HG03280 (cell line): ENCODE measurements around the gene NMNAT2.

Experiments
- ATAC-seq: cut with Tn5 transposase; IDR thresholded peaks from one replicate; pipeline ENCODE4 v1.9.1; 2021; ENCODE audit warnings: mild to moderate bottlenecking, moderate library complexity; ENCODE audit not compliant: unreplicated experiment

NMNAT2 gene

DNA sequence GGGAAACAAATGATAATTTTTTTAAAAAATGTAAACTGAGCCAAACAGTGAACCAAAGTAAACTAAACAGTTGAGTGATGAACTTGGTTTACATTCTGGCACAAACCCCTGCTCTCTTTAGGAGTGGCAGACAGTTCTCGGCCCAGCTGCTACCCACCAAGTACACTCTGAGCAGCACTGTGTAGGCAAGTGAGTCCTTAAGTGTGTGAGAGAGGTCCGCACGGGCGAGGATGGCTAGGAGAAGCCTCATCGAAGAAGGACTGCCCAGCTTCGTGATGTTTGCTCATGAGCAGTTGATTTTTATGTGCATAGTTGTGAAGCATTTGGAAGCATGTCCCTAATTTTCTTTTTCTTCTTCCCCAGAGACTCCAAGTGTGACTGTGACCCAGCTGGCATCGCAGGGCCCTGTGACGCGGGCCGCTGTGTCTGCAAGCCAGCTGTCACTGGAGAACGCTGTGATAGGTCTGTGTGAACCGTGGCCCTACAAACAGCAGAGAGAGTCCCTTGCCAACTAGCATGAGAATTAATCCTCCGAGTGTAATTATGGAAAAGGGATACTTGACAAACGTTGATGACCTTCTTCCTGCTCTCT lies 200.1 kb downstream of the NMNAT2 start:
- no peak for ATAC-seq

DNA sequence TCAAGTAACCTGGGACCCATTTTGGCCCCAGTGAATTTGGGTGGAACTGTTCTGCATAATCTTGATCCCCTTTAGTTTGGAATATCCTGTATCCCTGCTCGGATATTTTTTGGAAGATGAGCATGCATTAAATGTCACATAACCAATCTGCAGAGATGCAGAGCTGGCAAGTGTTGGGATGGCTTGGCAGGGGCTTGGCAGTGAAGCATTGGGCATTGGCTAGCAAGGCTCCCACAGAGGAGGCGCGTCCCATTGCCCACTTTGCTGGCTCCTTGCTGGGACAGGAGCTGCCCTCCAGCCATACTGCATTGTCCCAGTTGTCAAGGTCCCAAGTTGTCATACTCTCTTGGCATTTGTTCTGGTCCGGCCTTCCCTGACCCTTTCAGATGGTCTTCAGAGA lies 202.2 kb downstream of the NMNAT2 start:
- no peak for ATAC-seq

DNA sequence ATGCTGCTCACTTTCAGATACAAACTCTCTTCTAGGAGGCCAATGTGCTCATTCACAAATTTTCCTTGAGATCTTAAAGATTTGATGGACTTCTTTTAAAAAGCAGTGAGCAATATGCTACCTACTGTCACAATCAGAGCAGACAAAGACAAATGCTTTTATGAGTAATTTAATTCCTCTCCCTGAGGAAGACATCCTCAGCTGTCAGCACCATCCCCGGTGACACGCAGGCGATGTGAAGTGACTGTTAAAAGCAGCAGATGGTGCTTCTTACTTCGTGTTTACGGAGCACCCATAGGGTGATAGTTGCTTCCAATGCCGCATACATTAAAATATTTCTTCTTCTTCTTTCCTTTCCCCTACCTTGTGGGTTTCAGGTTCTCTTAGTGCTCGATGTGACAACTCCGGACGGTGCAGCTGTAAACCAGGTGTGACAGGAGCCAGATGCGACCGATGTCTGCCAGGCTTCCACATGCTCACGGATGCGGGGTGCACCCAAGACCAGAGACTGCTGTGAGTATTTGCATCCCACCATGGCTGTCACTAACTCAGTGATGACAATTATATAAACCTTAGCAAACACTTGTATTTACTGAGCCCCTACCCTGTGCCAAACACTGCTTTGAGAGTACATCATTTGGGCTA lies 203.0 kb downstream of the NMNAT2 start:
- ATAC-seq, result no peak

DNA sequence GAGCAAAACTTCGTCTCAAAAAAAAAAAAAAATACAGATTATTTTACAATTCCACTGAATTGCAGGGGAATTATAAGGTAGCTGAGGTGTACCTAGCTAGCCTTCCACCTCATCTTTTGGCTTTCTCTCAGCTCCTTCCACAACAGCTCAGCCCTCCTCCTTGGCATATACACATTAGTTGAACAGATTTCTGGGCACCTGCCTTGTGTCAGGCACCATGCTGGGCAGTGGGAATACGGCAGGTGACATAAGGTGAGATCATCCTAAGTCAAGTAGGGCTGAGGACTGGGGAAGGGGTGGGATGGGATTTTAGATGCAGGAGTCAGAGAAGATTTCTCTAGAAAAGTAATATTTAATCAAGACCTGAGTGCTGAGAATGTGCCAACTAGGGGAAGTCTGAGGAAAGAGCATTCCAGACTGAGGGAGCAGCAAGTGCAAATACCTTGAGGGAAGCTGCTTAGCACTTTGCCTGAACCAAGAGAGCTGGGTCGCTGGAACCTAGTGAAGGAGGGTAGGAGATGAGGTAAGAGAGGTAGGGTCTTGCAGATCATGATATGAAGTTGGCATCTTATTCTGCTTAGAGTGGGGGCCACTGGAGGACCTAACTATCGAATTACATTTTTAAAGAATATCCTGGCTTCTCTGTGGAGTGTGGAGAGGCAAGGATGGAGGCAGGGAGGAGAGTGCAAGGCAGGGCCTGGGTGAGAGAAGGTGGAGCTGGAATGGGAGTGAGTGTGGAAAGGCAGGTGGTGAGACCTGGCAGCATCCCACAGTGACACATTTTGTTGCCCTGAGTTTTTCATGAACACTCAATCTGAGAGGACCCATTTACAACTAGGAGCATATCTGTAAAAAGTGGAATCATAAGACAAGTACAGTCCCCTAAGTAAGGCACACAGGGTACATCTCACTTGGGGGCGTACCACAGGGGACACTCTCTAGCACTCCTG lies 203.9 kb downstream of the NMNAT2 start:
- no peak for ATAC-seq

DNA sequence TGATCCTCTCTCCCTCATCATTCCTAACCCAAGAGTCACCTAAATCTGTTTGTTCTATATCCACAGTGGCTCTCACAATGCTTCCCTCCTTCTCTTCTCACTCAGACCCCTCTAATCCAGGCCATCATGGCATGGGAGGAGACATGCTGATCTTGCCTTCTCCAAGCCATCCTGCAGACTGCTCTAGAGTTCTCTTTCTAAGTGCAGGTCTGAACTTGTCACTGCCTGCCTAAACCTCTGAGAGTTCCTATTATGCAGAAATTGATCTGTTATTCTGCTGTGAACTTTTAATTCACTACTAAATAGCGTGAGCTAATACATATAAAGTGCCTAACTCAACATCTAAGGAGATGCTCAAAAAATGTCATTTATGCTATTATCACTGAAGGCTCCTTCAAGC lies 205.3 kb downstream of the NMNAT2 start:
- ATAC-seq, result no peak

DNA sequence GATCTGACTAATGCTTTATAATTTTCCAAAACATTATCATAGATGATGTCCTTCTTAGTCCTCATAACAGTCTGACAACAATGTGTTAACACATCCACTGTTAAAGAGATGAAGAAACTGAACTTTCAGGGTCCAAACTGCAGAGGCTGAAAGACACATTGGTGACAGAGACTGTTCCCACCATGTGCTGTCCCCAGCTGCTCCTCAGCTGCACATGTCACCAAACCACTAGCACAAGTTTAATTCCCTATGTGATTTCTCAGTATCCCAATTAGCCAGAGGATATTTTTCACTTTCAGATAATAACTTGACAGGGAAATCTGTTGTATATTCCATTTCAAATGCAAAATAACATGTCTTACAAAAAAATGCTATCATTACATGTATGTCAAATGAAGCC lies 207.5 kb downstream of the NMNAT2 start:
- no peak for ATAC-seq

DNA sequence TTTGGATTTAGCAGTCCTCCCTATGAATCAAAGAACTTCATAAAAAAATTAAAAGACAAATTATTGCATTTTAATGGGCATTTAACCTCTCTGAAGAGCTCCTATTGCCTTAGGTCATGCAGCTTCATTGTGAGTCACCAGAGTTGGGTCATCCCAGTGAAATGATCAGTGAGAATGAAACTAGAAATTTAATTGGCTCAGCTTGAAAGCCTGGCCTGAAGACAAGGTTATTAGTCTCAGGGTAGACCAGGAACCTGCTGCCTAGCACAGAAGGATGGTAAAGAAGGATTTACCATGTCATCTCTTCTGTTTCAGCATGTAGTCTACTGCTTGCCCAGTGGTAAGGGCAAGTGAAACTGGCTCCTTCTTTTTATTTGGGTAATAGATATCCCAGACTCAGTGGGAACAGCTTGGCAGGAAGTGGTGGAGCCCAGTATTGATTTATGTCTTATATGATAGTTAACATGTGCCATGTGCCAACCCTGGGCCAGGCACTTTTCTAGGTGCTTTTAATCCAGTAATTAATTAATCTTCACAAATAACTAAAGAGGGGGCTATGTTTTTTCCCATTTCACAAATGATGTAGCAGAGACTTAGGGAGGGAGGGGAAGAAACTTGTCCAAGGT lies 208.5 kb downstream of the NMNAT2 start:
- ATAC-seq, result no peak

DNA sequence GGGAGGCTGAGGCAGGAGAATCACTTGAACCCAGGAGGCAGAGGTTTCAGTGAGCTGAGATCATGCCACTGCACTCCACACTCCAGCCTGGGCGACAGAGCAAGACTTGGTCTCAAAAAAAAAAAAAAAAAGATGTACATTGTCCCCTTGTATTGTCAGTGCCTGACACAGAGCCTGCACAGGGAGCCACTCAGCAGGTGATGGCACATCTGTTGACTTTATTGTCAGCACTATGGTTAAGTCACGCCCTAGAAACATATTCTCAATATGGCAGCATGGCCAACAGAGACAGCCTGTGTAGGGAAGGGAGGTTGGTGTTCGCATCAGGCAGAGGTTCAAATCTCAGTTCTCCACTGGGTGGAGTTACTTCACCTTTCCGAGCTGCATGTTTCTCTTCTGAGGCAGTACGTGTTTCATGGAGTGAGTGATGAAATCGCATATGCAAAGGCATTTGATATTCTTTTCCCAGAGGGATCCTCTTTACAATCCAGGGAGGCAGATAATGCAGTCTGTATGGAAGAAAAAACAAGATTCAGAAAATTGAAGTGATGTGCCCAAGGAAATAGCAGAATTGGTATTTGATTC lies 211.6 kb downstream of the NMNAT2 start:
- no peak for ATAC-seq

DNA sequence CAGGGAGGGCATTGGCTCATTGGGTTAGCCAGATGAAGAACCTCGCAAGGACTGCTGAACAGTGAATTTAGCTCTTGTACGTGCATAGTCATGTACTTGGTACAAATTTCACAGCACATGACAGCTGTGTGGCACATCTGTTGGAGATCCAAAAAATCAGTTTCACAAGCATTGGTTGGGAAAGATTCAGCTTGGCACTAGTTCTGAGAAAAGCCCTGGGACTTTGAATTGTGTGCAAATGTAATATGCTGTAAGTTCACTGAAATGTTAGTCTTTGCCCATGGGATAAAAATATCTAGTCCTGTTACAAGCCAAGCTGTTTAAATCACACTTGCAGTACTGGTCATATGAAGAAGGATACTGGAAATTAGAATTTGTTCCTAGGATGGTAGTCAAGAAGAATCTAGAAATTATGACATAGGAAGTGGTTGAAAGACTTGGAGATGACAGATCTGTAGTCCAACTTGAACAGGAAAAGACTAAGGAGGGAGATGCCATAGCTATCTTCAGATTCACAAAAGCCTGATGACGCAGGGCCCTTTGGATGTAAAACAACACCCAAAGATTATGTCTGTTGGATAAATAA lies 212.9 kb downstream of the NMNAT2 start:
- no peak for ATAC-seq

DNA sequence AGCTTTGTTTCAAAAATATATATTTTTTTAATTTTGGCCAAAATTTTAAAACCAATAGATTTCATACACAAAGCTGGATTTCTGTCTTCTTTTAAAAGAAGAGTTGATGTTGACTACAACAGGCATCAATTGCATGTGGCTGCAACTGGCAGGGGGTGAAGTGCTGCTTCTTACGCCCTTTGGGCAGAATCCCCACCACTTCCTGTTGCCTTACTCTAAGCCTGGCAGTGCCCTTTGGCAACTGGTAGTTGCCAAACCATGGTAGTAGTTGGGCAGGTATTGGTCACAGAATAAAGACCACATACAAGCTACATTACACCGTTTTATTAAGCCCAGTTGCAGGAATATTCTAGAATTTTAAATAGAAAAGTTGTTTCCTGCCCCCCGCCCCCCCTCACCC lies 215.1 kb downstream of the NMNAT2 start:
- no peak for ATAC-seq

DNA sequence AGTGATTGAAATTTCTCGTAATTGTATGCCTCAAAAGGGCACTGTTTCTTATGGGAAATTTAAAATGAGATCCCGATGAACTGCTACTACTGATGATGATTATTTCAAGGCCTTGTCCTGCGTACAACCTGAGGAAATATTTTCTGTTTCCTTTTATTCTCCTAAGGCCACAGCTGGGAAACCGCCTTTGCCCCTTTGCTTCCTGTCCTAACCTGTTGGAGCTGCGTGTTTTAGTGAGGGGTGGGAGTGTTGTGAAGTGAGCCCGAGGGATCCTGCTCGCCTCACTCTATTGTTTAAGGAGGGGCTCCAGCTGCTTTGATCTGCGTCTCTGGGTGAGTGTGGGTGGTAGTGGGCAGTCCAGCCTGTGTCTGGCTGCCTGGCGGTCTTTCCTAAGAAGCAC lies 217.7 kb downstream of the NMNAT2 start:
- no peak for ATAC-seq

DNA sequence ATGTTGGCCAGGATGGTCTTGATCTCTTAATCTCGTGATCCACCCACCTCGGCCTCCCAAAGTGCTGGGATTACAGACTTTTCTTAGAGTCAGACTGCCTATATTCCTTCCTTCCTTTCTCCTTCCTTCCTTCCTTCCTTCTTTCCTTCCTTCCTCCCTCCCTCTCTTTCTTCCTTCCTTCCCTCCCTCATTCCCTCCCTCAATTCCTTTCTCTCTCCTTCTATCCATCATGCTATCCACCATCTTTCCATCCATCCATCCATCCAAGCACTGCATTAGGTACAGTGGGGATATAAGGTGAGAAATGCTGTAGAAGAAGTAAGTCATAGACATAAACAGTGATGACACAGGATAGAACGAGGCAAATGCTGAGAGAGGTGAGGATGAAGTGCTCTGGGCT lies 218.9 kb downstream of the NMNAT2 start:
- no peak for ATAC-seq

DNA sequence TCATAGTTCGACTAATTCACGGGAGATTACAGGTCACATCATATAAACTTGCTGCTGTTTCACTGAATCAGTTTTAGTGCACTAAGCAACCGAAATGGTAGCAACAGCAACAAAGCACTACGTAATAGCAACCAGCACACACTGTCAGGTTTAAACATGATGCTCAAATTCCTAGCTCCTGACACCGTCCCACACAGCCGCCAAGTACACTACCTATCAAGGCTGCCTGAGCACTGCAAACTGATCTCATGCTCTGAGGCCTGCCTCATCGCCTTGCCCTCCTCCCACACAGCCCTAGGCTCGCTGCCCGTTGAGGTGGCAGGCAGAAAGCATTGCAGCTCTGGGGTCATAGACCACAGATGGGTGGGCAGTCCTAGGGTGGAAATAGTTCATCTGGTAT lies 219.7 kb downstream of the NMNAT2 start:
- no peak for ATAC-seq
